RPMI7951 (cell line): ENCODE results near the gene ATP8A1. TPM values are rescaled to one million over a fixed set of nuclear protein-coding genes. Genes with fewer than 3 reads are reported as not detected.
"Not testable (repeated sequence)": the region's sequence is repeated elsewhere in the genome, so short reads cannot be mapped to it uniquely, and the experiment has no call there.

Experiments used
- DNase-seq: peaks from one replicate; pipeline ENCODE4 v3.0.0-alpha.2; 2012; ENCODE audit warnings: low read depth
- total RNA-seq: library from RNA; depleted of rRNA; stranded (reverse); fragments of >200 nt; shearing (Covaris generic); gene quantifications from 2 replicates; pipeline ENCODE4 v1.2.3, GENCODE V29; 2014

Gene ATP8A1
- total RNA-seq, 1 experiment from 2014 or later = 0.12 TPM

GRCh38 chr4:42510225-42510624 lies 146.7 kb downstream of the ATP8A1 start:
- DNase-seq = no peak

GRCh38 chr4:42501624-42502401 lies 155.1 kb downstream of the ATP8A1 start:
- no peak for DNase-seq

- DNase-seq = no peak
Measured at GRCh38 chr4:42498040-42498439, 158.9 kb downstream of the ATP8A1 start.

- DNase-seq = no peak
Measured at GRCh38 chr4:42497142-42497910, 159.6 kb downstream of the ATP8A1 start.

GRCh38 chr4:42492962-42493361 lies 163.9 kb downstream of the ATP8A1 start:
- no peak for DNase-seq

GRCh38 chr4:42490015-42490414 lies 166.9 kb downstream of the ATP8A1 start:
- DNase-seq = no peak

- no peak for DNase-seq
Measured at GRCh38 chr4:42489095-42489494, 167.8 kb downstream of the ATP8A1 start.

- DNase-seq = no peak
Measured at GRCh38 chr4:42488554-42488953, 168.4 kb downstream of the ATP8A1 start.

GRCh38 chr4:42488114-42488513 lies 168.8 kb downstream of the ATP8A1 start:
- no peak for DNase-seq

- no peak for DNase-seq
Measured at GRCh38 chr4:42487230-42487629, 169.7 kb downstream of the ATP8A1 start.

GRCh38 chr4:42486156-42486555 lies 170.7 kb downstream of the ATP8A1 start:
- not testable (repeated sequence) for DNase-seq

GRCh38 chr4:42484630-42485029 lies 172.3 kb downstream of the ATP8A1 start:
- DNase-seq = no peak

GRCh38 chr4:42483426-42484379 lies 173.2 kb downstream of the ATP8A1 start:
- DNase-seq = no peak

- DNase-seq = no peak
Measured at GRCh38 chr4:42482516-42483327, 174.2 kb downstream of the ATP8A1 start.

GRCh38 chr4:42480717-42481116 lies 176.2 kb downstream of the ATP8A1 start:
- no peak for DNase-seq

- DNase-seq = no peak
Measured at GRCh38 chr4:42480281-42480680, 176.6 kb downstream of the ATP8A1 start.

- no peak for DNase-seq
Measured at GRCh38 chr4:42478946-42479345, 178.0 kb downstream of the ATP8A1 start.

GRCh38 chr4:42478509-42478908 lies 178.4 kb downstream of the ATP8A1 start:
- DNase-seq = no peak

- no peak for DNase-seq
Measured at GRCh38 chr4:42474406-42474805, 182.5 kb downstream of the ATP8A1 start.

GRCh38 chr4:42473071-42473684 lies 183.7 kb downstream of the ATP8A1 start:
- no peak for DNase-seq

- no peak for DNase-seq
Measured at GRCh38 chr4:42471896-42472295, 185.0 kb downstream of the ATP8A1 start.
